Small intestine (tissue), 7 donors: Measurements from ENCODE around the gene TPST2. TPM values are rescaled to one million over a fixed set of nuclear protein-coding genes. Genes with fewer than 3 reads are reported as not detected.

Source experiments
- DNase-seq, 2 donors: peaks; one replicate each; pipeline versions ENCODE4 v3.0.0 to v3.0.0-alpha.2; 2013
- FAIRE-seq: peaks from 2 replicates; lab custom pipeline; 2012; peaks lifted over from hg19 to GRCh38; lab: Jason Lieb, UNC
- H3K27ac ChIP-seq, 3 donors: one replicate each; pipeline ENCODE4 v1.5.1; 2013; ENCODE audit warnings: low read length in 2 of 3, mild to moderate bottlenecking in 2 of 3, control low read depth in 1 of 3, inconsistent platforms in 1 of 3, low read depth in 1 of 3, moderate library complexity in 1 of 3
- H3K27me3 ChIP-seq, 3 donors: one replicate each; pipeline ENCODE4 v1.6.1; 2013; ENCODE audit warnings: low read length in 3 of 3, inconsistent platforms in 1 of 3; ENCODE audit not compliant: control insufficient read depth in 3 of 3, insufficient read depth in 3 of 3
- H3K36me3 ChIP-seq, 3 donors: one replicate each; pipeline ENCODE4 v1.6.1; 2013; ENCODE audit warnings: low read length in 3 of 3, inconsistent platforms in 1 of 3, low read depth in 1 of 3, mild to moderate bottlenecking in 1 of 3, moderate library complexity in 1 of 3; ENCODE audit not compliant: control insufficient read depth in 3 of 3, insufficient read depth in 2 of 3
- H3K4me1 ChIP-seq, 3 donors: one replicate each; pipeline ENCODE4 v1.6.1; 2013; ENCODE audit warnings: low read length in 2 of 3, inconsistent platforms in 1 of 3, low read depth in 1 of 3, mild to moderate bottlenecking in 1 of 3, moderate library complexity in 1 of 3; ENCODE audit not compliant: control insufficient read depth in 3 of 3, insufficient read depth in 2 of 3
- H3K4me3 ChIP-seq, 3 donors: one replicate each; pipeline ENCODE4 v1.5.1; 2013; ENCODE audit warnings: low read length in 3 of 3, control low read depth in 1 of 3, inconsistent platforms in 1 of 3, low read depth in 1 of 3, mild to moderate bottlenecking in 1 of 3, moderate library complexity in 1 of 3
- H3K9me3 ChIP-seq, 2 donors: one replicate each; pipeline ENCODE4 v1.6.1; 2013; ENCODE audit warnings: low read depth in 1 of 2, low read length in 1 of 2; ENCODE audit not compliant: control insufficient read depth in 2 of 2, insufficient read depth in 1 of 2
- WGBS, 3 donors: extraction: QIAGEN DNeasy Blood & Tissue Kit; methylation state at CpG; one replicate each; pipeline ENCODE4 v1.1.7; 2013; 5-methylcytosine and 5-hydroxymethylcytosine counted together
- polyA plus RNA-seq, 4 donors: library from polyadenylated mRNA; stranded (reverse) in 3 of 4; unstranded in 1 of 4; fragments of 200-250 nt in 3 of 4; fragments of 120-200 nt in 1 of 4; gene quantifications; one replicate each; pipeline versions ENCODE4 v1.2.1 to v1.2.3, GENCODE V29; 2013
- donor health status: healthy with polysubstance abuse.
- donor health status: control.
- donor health status: control.
- donor health status: Bipolar disorder and iron deficiency.
- donor health status: healthy.

Gene TPST2
- polyA plus RNA-seq, 4 donors, result 6.3 to 29.2 (median 16.6) TPM

GRCh38 chr22:26527574-26528465 lies 62.1 kb downstream of the TPST2 start:
- Histone ChIP-seq H3K27me3 (no peaks in the 10 kb centered on the region), H3K9me3 (no peaks in the 10 kb centered on the region), H3K4me3 (no peak overlapping the region), H3K36me3 (peaks cover 2 to 26% (median 5%) of the 10 kb centered on the region in 3 donors), H3K4me1 (peaks cover 0 to 4% (median 0%) of the 10 kb centered on the region in 3 donors), H3K27ac (no peak overlapping the region)
- FAIRE-seq (no peak), DNase-seq (no peak)
- 80 to 92% (median 84%) methylated on average over 15 of the region's 15 CpGs for WGBS, 3 donors

- H3K27ac ChIP-seq, result no peak overlapping the region
Observed at GRCh38 chr22:26527167-26527566, 62.8 kb downstream of the TPST2 start.

GRCh38 chr22:26525946-26526564 lies 63.9 kb downstream of the TPST2 start:
- H3K4me3 ChIP-seq, result no peak overlapping the region
- FAIRE-seq (no peak), DNase-seq (no peak)
- peaks cover 2 to 18% (median 5%) of the 10 kb centered on the region in 3 donors for H3K36me3 ChIP-seq
- H3K27ac ChIP-seq, result no peak overlapping the region
- no peaks in the 10 kb centered on the region for H3K9me3 ChIP-seq
- H3K27me3 ChIP-seq, result no peaks in the 10 kb centered on the region
- H3K4me1 ChIP-seq, result peaks cover 0 to 4% (median 0%) of the 10 kb centered on the region in 3 donors
- 83 to 91% (median 88%) methylated on average over 7 of the region's 7 CpGs for WGBS, 3 donors

More at GRCh38 chr22:26527167-26527566, 62.8 kb downstream of the TPST2 start:
- H3K4me1 ChIP-seq, result peaks cover 0 to 4% (median 0%) of the 10 kb centered on the region in 3 donors
- H3K36me3 ChIP-seq, result peaks cover 2 to 26% (median 5%) of the 10 kb centered on the region in 3 donors
- no peak for FAIRE-seq
- no peak overlapping the region for H3K4me3 ChIP-seq
- H3K27me3 ChIP-seq, result no peaks in the 10 kb centered on the region
- no peak for DNase-seq
- WGBS, 3 donors, result 66 to 82% (median 69%) methylated on average over 3 of the region's 3 CpGs
- H3K9me3 ChIP-seq, result no peaks in the 10 kb centered on the region

DNA sequence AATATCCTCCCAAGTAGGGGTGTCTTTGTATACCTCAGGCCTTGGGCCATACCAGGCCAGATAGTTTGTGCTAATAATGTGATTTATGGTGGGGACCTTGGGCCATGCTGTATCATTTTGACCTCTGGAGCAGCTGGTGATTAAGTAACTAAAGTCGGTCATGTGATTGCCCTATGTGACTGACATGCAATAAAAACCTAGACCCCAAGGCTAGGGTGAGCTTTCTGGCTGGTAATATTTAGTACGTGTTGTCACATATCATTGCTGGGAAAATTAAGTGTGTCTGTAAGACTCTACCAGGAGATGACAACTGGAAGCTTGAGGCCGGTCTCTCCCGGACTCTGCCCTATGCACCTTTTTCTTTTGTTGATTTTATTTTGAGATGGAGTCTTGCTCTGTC lies 65.1 kb downstream of the TPST2 start:
- WGBS, 3 donors, result 54 to 68% (median 58%) methylated on average over 4 of the region's 4 CpGs
- Histone ChIP-seq H3K9me3 (no peaks in the 10 kb centered on the region), H3K36me3 (peaks cover 0 to 18% (median 0%) of the 10 kb centered on the region in 3 donors), H3K27me3 (no peaks in the 10 kb centered on the region), H3K4me1 (peaks cover 0 to 4% (median 0%) of the 10 kb centered on the region in 3 donors), H3K27ac (peak overlapping the region in 1 of 3 donors; percentile 69), H3K4me3 (no peak overlapping the region)
- FAIRE-seq, result no peak
- peak; percentile 48 to 90 for DNase-seq

DNA sequence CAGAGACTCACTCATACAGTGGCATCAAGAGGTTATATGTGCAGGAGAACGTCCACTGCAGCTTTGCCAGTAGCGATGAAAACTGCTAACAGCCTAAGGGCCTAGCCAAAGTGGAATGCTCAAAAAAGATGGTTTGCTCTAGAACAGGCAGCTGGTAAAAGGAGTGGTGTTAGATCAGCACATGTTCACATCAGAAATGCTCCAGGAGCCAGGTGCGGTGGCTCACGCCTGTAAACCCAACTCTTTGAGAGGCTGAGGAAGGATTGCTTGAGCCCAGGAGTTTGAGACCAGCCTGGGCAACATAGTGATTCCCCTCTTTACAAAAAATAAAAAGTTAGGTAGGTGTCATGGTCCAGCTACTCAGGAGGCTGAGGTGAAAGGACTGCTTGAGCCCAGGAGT lies 67.3 kb downstream of the TPST2 start:
- no peak overlapping the region for H3K27ac ChIP-seq
- H3K4me1 ChIP-seq, result peaks cover 0 to 4% (median 0%) of the 10 kb centered on the region in 3 donors
- H3K4me3 ChIP-seq, result no peak overlapping the region
- H3K36me3 ChIP-seq, result peaks cover 0 to 4% (median 0%) of the 10 kb centered on the region in 3 donors
- WGBS, 3 donors, result 94 to 97% (median 96%) methylated on average over 4 of the region's 4 CpGs
- FAIRE-seq (no peak), DNase-seq (no peak)
- no peaks in the 10 kb centered on the region for H3K27me3 ChIP-seq
- no peaks in the 10 kb centered on the region for H3K9me3 ChIP-seq

DNA sequence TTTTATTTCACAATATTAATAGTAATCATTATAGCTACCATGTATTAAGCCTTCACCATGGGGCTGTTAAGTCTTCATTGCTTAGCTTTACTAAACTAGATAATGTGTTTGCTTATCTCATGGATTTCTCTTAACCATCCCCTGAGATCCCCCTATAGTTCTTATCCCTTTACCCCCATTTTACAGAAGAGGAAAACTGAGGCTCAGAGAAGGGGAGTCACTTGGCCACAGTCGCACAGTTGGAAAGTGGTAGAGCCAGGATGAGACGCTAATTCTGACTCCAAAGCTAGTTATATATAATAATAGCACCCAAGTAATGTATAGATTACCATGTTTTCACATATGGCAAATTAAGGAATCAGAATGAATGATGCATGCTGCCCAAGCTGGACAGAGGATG lies 67.9 kb downstream of the TPST2 start:
- WGBS, 3 donors, result 95 to 98% (median 95%) methylated on average over 2 of the region's 2 CpGs
- Histone ChIP-seq H3K27me3 (no peaks in the 10 kb centered on the region), H3K36me3 (no peaks in the 10 kb centered on the region), H3K27ac (no peak overlapping the region), H3K4me3 (no peak overlapping the region), H3K9me3 (no peaks in the 10 kb centered on the region), H3K4me1 (peaks cover 0 to 4% (median 0%) of the 10 kb centered on the region in 3 donors)
- FAIRE-seq (no peak), DNase-seq (no peak)

GRCh38 chr22:26517429-26517828 lies 72.5 kb downstream of the TPST2 start:
- H3K4me3 ChIP-seq, result no peak overlapping the region
- no peaks in the 10 kb centered on the region for H3K27me3 ChIP-seq
- FAIRE-seq, result no peak
- H3K9me3 ChIP-seq, result no peaks in the 10 kb centered on the region
- no peak overlapping the region for H3K27ac ChIP-seq
- WGBS, 3 donors, result 93 to 96% (median 95%) methylated on average over 5 of the region's 5 CpGs
- H3K4me1 ChIP-seq, result peaks cover 0 to 3% (median 2%) of the 10 kb centered on the region in 3 donors
- DNase-seq, result no peak
- H3K36me3 ChIP-seq, result no peaks in the 10 kb centered on the region

DNA sequence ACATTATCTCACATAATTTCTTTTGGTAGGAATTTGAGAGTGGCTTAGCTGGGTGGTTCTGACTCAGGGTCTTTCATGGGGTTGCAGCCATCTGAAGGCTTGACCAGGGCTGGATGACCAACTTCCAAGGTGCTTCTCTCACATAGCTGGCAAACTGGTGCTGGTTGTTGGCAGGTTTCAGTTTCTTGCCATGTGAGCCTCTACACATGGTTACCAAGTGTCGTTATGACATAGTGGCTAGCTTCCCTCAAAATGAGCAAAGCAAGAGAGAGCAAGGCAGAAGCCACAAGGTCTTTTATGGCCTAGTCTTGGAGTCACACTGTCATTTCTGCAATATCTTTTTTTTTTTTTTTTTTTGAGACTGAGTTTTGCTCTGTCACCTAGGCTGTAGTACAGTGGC lies 73.4 kb downstream of the TPST2 start:
- Histone ChIP-seq H3K27ac (no peak overlapping the region), H3K4me3 (no peak overlapping the region), H3K9me3 (no peaks in the 10 kb centered on the region), H3K36me3 (no peaks in the 10 kb centered on the region), H3K27me3 (no peaks in the 10 kb centered on the region), H3K4me1 (peaks cover 2 to 3% (median 2%) of the 10 kb centered on the region in 3 donors)
- no peak for DNase-seq
- WGBS, 3 donors, result 67 to 78% (median 69%) methylated on average over 1 of the region's 1 CpG
- FAIRE-seq, result no peak
